ENCODE data around the gene NAGA.

- no peak for TF ChIP-seq EZH2 (IDR thresholded peaks at IDR 0.05; ENCODE audit: borderline replicate concordance)
- no peak for TF ChIP-seq CTCF (IDR thresholded peaks at IDR 0.05; ENCODE audit: poor library complexity)
Observed at GRCh38 chr22:42016111-42016510, 54.5 kb downstream of the NAGA start.
